ENCODE measurements around the gene UBE2D2. TPM values are rescaled to one million over a fixed set of nuclear protein-coding genes. Genes with fewer than 3 reads are reported as not detected.

Gene UBE2D2
- total and polyA plus RNA-seq, 10 of the 15 experiments (the other 5 are each of a cell fraction or from before 2014, with no cell fraction given) = 58.6 to 245 (median 128) TPM

- Histone ChIP-seq H4K20me1 (ENCODE audit: control insufficient read depth, insufficient read depth) (no peaks in the 10 kb centered on the region), H3K4me3 (peak overlapping the region; percentile 27; the same call in 1 of the 2 replicates), H3K4me1 (ENCODE audit: control insufficient read depth, insufficient read depth, low read length) (peaks cover 65% of the 10 kb centered on the region), H3K9me3 (replicated peaks; ENCODE audit: control insufficient read depth, insufficient read depth, low read length) (no peaks in the 10 kb centered on the region), H3K36me3 (ENCODE audit: control insufficient read depth in 2 of 2, insufficient read depth in 2 of 2, low read length in 1 of 2) (peaks cover 1 to 4% of the 10 kb centered on the region in 2 experiments; a peak in 1 of 4 replicates), H3K9ac (ENCODE audit: control insufficient read depth, insufficient read depth, low read length) (peak overlapping the region; percentile 76), H2AFZ (ENCODE audit: control insufficient read depth, low read depth, low read length) (no peak overlapping the region), H3K27me3 (replicated peaks in 1 of 2; ENCODE audit: control insufficient read depth in 2 of 2, insufficient read depth in 2 of 2, low read length in 1 of 2) (no peaks in the 10 kb centered on the region), H3K4me2 (ENCODE audit: control insufficient read depth, insufficient read depth) (peak overlapping the region; percentile 98), H3K27ac (ENCODE audit: control insufficient read depth, insufficient read depth) (peak overlapping the region; percentile 97), H3K79me2 (ENCODE audit: control insufficient read depth, insufficient read depth, low read length) (peaks cover 4% of the 10 kb centered on the region)
- peak; percentile 97 for DNase-seq (ENCODE audit: low read depth, low spot score)
- in situ Hi-C loops (cut with MboI) = no loop called here
- peak; percentile 75 for FAIRE-seq
- 0% methylated on average over 2 of the region's 2 CpGs for WGBS (ENCODE audit: insufficient coverage, insufficient replicate concordance, low lambda C conversion rate, missing lambda C conversion rate)
- ChIA-PET SMC1A (ENCODE audit: uncharacterized antibody, unreplicated experiment) (interaction anchor here (0.6 to 12.2 kb wide), 34 partner anchors 9 to 247 kb away, joined by 3 to 212 read pairs (median 5); partner anchors contain the start of genes CXXC5 and MZB1), POLR2A (interaction anchor here (0.7 to 9.8 kb wide), 14 partner anchors 12 to 117 kb away, joined by 3 to 163 read pairs (median 12); partner anchors contain the start of gene CXXC5), CTCF (interaction anchor here (0.6 to 10.5 kb wide), 28 partner anchors 8 to 151 kb away, joined by 3 to 335 read pairs (median 18); partner anchors contain the start of gene CXXC5), RAD21 (ENCODE audit: unreplicated experiment) (interaction anchor here (0.6 to 9.2 kb wide), 34 partner anchors 8 to 297 kb away, joined by 3 to 265 read pairs (median 4); partner anchors contain the start of gene CXXC5)
- no TSS peak for BruUV-seq (replicated peaks)
- ATAC-seq = peak; percentile 79
- intact Hi-C loops (cut with micrococcal nuclease; ENCODE audit: unreplicated experiment) = loop anchor here (1.0 to 10.0 kb wide), 5 partner anchors 16 to 329 kb away; no protein-coding TSS in a partner anchor
- TF ChIP-seq EGR1 (IDR thresholded peaks at IDR 0.05; ENCODE audit: borderline replicate concordance in 1 of 2, low read depth in 2 of 2, low read length in 2 of 2) (0 out of 3 replicates have a peak, but pooled peaks of 1 of the 2 experiments have one; percentile 39), CBX3 (IDR thresholded peaks at IDR 0.05; ENCODE audit: borderline replicate concordance, low read depth) (no peak), ATF7 (IDR thresholded peaks at IDR 0.05; ENCODE audit: low read depth) (peak; percentile 76; the same call in 1 of the 2 replicates), SPI1 (IDR thresholded peaks at IDR 0.05; ENCODE audit: borderline replicate concordance, insufficient read depth, low read depth, low read length) (peak; percentile 90), NFIC (IDR thresholded peaks at IDR 0.05; ENCODE audit: low read depth, low read length) (no peak), TCF3 (IDR thresholded peaks at IDR 0.05; ENCODE audit: borderline replicate concordance, insufficient read depth, low read depth, low read length) (peak; percentile 94), IKZF2 (IDR thresholded peaks at IDR 0.05) (peak; percentile 52 to 69), POLR2AphosphoS2 (IDR thresholded peaks at IDR 0.05; ENCODE audit: low read depth, low read length) (0 out of 2 replicates have a peak, but pooled peaks have one; percentile 68), FOXK2 (IDR thresholded peaks at IDR 0.05) (no peak), NR2C1 (IDR thresholded peaks at IDR 0.05) (peak; percentile 73), CBFB (IDR thresholded peaks at IDR 0.05; ENCODE audit: low read depth) (peak; percentile 78), ESRRA (IDR thresholded peaks at IDR 0.05; ENCODE audit: low read length) (no peak), NBN (IDR thresholded peaks at IDR 0.05) (peak; percentile 84), POLR2A (IDR thresholded peaks at IDR 0.05; ENCODE audit: low read depth, low read length) (peak; percentile 63), TBL1XR1 (IDR thresholded peaks at IDR 0.05; ENCODE audit: low read depth, low read length) (peak; percentile 72; the same call in 1 of the 2 replicates), NR2F1 (conservative IDR thresholded peaks at IDR 0.05) (peak; percentile 79; the same call in 1 of the 2 replicates), IKZF1 (conservative IDR thresholded peaks at IDR 0.05) (peak; percentile 65), CHD2 (IDR thresholded peaks at IDR 0.05; ENCODE audit: borderline replicate concordance, low read depth, low read length) (peak; percentile 76; the same call in 1 of the 2 replicates), MXI1 (IDR thresholded peaks at IDR 0.05; ENCODE audit: low read depth, low read length) (peak; percentile 76; the same call in 1 of the 2 replicates), EZH2 (IDR thresholded peaks at IDR 0.05; ENCODE audit: borderline replicate concordance, control insufficient read depth, low read depth, low read length) (no peak), NFYB (IDR thresholded peaks at IDR 0.05; ENCODE audit: insufficient read depth, low read depth, low read length) (peak; percentile 68)
- TF ChIP-seq, protein P1, sequence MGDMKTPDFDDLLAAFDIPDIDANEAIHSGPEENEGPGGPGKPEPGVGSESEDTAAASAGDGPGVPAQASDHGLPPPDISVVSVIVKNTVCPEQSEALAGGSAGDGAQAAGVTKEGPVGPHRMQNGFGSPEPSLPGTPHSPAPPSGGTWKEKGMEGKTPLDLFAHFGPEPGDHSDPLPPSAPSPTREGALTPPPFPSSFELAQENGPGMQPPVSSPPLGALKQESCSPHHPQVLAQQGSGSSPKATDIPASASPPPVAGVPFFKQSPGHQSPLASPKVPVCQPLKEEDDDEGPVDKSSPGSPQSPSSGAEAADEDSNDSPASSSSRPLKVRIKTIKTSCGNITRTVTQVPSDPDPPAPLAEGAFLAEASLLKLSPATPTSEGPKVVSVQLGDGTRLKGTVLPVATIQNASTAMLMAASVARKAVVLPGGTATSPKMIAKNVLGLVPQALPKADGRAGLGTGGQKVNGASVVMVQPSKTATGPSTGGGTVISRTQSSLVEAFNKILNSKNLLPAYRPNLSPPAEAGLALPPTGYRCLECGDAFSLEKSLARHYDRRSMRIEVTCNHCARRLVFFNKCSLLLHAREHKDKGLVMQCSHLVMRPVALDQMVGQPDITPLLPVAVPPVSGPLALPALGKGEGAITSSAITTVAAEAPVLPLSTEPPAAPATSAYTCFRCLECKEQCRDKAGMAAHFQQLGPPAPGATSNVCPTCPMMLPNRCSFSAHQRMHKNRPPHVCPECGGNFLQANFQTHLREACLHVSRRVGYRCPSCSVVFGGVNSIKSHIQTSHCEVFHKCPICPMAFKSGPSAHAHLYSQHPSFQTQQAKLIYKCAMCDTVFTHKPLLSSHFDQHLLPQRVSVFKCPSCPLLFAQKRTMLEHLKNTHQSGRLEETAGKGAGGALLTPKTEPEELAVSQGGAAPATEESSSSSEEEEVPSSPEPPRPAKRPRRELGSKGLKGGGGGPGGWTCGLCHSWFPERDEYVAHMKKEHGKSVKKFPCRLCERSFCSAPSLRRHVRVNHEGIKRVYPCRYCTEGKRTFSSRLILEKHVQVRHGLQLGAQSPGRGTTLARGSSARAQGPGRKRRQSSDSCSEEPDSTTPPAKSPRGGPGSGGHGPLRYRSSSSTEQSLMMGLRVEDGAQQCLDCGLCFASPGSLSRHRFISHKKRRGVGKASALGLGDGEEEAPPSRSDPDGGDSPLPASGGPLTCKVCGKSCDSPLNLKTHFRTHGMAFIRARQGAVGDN (IDR thresholded peaks at IDR 0.05) = peak; percentile 45
These were observed 75.2 kb downstream of the UBE2D2 start for GRCh38 chr5:139636207-139636792.
